Measurements from ENCODE around the gene FAM53B.

GRCh38 chr10:124605856-124606812 lies 138.0 kb downstream of the FAM53B start:
- TF ChIP-seq POLR2AphosphoS5 (IDR thresholded peaks at IDR 0.05; ENCODE audit: low read depth, low read length): no peak
- no peak for TF ChIP-seq CTCF (IDR thresholded peaks at IDR 0.05)
- no peak for TF ChIP-seq TAF1 (IDR thresholded peaks at IDR 0.05; ENCODE audit: borderline replicate concordance, low read depth, low read length)
- TF ChIP-seq RAD21 (IDR thresholded peaks at IDR 0.05; ENCODE audit: low read length): no peak
- TF ChIP-seq GABPA (IDR thresholded peaks at IDR 0.05; ENCODE audit: low read depth): no peak
- TF ChIP-seq SIN3A (IDR thresholded peaks at IDR 0.05; ENCODE audit: borderline replicate concordance, low read depth, low read length): no peak
- no peak for TF ChIP-seq MEF2A (IDR thresholded peaks at IDR 0.05; ENCODE audit: borderline replicate concordance, low read depth)
- no peak for TF ChIP-seq EZH2phosphoT487 (IDR thresholded peaks at IDR 0.05; ENCODE audit: borderline replicate concordance, low read depth)
- no peak for TF ChIP-seq YY1 (IDR thresholded peaks at IDR 0.05; ENCODE audit: low read depth)
